Stimulated activated CD8-positive, alpha-beta memory T cell treated with anti-CD3 and anti-CD28 coated beads, Interleukin-7, amount 100 ng/mL, for 48 hours (primary cell): ENCODE measurements around the gene RANBP2.

Source experiments
- DNase-seq, 2 donors: peaks; one replicate each; pipeline ENCODE4 v3.0.0-alpha.2; 2020; ENCODE audit warnings: low read depth in 1 of 2; ENCODE audit errors: extremely low read depth in 1 of 2

RANBP2 gene

DNA sequence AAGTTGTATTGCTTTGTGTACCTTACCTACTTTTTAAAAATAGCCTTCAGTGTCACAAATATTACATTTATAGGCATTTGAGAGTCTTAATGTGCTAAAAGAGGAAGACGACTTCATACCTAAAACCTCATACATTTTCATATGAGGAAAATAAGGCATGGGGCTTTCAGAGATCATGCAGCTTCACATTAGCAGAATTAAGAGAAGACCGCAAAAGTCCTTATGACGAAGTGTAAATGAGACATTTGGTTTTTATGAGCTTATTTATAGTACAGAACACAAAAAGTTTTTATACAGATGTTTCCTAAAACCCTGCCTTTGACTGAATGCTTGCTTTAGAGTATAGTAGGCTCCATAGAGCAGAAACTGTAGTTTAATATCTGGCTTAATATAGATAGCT, 57.2 kb downstream of the RANBP2 start:
- no peak for DNase-seq

DNA sequence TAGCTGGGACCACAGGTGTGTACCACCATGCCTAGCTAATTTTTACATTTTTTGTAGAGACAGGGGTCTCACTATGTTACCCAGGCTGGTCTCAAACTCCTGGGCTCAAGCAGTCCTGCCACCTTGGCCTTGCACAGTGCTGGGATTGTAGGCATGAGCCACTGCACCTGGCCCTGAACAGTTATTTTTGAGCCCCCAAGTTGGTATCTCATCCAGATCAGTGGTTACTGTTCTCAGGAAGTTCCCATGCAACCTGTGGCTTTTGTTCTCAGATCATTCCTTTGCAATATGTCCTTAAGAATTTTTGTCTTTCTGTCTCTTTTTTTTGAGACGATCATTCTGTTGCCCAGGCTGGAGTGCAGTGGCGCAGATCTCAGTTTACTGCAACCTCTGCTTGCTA, 59.6 kb downstream of the RANBP2 start:
- no peak for DNase-seq

DNA sequence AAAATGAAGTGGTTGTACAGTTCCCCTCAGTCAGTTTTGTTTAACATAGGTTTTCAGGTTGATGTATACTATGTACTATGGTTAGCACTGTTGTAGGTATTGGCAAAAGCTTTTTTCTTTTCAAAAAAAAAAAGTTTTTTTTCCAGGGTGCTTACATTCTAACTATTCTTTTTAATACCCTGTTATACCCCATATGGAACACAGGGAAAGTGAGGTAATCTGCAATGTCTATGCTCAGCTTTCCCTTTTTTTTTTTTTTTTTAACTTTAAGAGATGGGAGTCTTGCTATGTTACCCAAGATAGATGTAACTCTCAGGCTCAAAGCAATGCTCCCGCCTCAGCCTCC, 66.7 kb downstream of the RANBP2 start:
- no peak for DNase-seq

DNA sequence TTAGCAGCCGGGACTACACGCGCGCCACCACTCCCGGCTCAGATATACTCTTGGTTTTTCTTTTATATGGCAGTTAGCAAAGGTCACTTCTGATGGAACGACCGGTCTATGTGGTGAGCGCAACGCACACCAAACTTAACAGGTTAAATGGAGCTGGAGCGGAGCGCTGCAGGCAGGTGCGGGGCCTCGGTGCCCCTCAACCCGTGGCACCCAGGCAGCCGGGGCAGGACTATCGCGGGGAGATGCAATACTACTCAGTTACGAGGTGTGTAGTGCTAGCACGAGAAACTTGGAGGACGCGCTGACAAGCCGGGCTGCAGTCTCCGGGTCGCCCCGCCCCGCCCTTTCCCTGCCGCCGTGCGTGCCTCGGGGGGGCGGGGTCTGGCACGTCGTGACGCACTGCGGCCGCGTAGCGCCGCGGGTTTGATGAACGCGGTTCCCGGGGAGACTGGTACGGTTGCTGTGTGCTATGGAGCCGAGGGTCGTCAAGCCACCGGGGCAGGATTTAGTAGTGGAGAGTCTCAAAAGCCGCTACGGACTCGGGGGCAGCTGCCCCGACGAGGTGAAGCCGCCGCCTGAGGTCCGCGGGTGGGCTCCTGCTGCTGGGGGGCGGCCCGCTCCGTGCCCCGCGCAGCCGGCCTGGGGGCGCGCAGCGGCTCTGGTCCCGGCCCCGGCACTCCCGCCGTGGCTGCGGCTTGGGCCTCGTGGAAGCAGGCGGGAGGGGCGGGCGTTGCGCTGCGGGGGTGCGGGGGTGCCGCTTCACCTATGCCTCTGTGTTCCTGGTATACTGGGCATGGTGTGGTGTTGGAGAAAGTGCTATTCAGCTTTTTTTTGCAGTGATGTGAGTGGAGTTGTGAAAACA, 67.3 kb downstream of the RANBP2 start, which contains the start of gene CCDC138:
Gene CCDC138 (plus strand): TSS at position 418 of the 862 bp plus-strand sequence. CDS start 52 bp downstream, at position 470.
- peak; percentile 86 to 88 for DNase-seq

DNA sequence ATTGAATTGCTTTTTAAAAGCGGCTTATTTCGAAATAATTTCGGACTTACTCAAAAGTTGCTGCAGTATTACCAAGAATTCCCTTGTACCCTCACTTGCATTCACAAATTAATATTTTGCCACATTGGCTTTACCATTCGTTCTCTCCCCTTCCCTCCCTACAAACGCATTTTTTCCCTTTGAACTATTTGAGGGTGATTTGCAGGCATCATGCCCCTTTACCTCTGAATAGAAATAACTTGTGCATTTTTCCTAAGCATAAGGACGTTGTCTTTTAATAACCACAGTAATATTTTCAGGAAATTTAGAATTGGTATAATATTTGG, 67.9 kb downstream of the RANBP2 start:
- no peak for DNase-seq

DNA sequence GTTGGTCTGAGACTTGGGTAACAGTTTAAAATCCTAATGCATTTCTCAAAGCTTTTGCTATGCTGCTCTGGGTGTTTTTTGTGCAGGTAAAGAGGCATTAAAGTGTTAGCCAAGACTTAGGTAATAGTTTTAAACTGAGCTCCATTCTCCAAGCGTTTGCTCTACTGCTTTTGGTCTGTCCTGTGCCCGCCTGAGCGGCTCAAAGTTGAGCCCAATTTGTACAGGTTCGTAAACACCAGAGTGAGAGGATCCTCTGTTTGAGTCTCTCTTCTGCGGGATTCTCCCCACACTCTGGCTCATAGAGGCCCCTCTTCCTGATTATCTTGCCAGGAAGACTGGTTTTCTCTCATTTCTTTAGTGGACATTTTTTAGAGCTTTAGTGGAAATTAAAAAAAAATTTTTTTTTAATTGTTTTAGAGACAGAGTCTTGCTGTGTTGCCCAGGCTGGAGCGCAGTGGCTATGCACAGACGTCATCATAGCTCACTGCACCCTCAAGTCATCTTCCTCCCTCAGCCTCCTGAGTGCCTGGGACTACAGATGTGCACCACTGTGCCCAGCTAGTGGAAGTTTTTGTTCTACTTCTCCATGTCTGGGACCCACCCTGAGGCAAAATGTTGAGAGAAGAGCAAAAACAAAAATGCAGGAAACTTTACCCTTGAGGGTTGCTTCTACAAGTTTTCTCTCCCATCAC, 83.9 kb downstream of the RANBP2 start:
- no peak for DNase-seq

DNA sequence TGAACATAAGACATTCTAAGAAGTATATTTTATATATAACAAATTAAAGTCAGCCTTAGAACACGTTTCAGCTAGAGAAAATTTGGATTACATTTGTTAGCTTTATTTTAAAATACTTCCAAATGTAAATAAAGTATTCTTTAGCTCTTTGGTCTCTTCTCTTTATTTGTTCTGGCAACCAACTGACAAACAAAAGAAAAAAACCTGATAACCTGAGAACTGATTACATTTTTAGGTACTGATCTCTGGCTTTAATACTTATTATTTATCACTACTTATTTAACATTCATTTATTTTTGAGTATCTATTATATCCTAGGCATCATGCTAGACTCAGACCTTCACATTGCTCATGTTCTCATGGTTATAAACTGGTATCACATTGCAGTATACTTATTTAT, 85.8 kb downstream of the RANBP2 start:
- DNase-seq = no peak

DNA sequence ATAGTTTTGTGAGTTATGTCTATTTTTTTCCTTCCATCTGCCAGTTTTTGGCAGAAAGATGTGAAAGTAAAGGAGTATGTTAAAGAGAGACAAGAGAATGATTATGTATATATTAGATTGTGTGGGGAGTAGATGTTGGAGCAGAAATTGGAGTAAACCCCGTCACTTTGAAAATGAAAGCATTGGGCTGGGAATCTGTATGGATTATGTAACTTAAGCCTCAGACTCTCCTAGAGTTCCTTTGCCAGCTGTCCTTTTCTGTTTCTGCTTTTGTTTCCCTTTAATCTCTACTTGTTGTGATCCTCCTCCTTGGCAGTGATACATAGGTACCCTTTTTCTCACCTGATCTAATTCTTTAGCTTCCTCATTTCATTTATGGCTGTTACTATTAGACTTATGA, 86.5 kb downstream of the RANBP2 start:
- no peak for DNase-seq

DNA sequence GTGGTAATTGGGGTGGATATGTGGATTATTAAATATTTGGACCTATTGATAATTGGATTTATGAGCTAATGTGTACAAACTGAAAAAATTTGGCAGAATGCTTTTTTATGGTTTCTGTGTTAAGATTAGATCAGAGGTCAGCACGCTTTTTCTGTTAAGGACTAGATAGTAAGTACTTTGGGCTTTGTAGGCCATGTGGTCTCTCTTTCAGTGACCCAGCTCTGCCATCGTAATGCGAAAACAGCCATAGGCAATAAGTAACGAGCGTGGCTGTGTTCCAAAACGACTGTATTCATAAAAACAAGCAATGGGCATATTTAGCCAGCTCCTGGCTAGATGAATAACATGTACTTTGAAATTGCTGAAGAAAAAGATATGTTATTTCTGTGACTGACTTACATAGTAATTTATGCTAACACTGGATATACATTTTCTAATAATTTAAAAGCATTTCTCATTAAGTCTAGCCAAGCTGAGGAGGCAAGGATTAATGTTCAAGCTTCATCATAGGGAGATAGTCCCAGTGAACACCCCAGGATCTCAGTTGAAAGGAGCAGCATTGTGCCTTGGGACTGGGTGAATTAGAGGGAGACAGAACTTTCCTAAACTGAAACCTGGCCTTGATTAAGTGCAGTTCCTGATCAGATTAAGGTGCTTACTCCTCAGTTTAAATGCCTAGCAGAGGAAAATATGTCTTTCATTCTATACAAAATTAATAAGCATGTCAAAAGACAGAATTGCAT, 87.3 kb downstream of the RANBP2 start:
- no peak for DNase-seq

DNA sequence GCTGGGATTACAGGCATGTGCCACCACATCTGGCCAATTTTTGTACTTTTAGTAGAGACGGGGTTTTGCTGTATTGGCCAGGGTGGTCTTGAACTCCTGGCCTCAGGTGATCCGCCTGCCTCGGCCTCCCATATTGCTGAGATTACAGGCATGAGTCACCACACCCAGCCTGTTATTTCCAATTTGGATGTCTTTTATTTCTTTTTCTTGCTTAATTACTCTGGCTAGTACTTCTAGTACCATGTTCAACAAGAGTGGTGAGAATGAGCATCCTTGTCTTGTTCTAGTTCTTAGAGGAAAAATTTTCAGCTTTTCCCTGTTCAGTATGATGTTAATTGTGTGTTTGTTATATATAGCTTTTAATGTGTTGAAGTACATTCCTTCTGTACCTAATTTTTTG, 90.7 kb downstream of the RANBP2 start:
- no peak for DNase-seq

DNA sequence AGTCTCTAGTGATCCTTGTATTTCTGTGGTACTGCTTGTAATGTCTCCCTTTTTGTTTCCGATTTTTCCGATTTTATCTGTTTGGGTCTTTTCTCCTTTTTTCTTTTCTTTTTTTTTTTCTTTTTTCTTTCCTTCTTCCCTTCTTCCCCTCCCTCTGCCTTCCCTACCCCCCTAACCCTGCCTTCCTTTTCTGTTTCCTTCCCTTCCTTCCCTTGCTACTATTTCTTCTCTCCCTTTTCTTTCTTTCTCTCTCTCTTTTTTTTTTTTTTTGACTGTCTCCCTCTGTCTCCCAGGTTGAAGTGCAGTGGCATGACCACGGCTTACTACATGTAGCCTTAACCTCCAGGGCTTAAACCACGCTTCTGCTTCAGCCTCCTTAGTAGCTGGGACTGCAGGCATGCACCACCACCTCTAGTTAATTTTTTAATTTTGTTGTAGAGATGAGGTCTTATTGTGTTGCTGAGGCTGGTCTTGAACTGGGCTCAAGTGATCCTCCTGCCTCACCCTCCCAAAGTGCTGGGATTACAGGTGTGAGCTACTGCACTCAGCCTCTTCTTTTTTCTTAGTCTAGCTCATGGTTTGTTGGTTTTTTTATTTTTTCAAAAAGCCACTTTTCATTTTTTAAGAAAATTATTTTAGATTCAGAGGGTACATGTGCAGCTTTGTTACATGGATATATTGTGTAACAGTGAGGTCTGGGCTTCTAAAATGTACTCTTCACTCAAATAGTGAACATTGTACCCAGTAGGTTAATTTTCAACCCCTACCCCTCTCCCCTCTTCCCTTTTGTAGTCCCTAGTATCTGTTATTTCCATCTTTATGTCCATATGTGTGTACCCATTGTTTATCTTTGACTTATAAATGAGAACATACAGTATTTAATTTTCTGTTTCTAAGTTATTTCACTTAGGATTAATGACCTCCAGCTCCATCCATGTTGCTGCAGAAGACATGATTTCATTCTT, 92.0 kb downstream of the RANBP2 start:
- DNase-seq = no peak

DNA sequence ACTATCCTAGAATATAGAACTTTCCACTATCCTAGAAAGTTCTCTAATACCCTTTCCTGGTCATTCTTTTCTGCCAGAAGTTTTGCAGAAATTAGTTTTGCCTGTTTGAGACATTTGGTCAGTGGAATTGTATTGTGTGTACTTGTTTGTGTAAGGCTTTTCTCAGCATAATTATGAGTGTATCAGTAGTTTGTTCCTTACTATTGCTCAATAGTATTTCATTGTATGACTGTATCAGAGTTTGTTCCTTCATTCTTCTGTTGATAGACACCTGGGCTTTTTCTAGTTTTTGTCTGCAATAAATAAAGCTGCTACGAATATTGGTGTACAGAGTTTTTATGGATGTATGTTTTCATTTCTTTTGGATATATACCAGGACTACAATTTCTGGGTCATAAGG, 94.5 kb downstream of the RANBP2 start:
- DNase-seq = no peak

DNA sequence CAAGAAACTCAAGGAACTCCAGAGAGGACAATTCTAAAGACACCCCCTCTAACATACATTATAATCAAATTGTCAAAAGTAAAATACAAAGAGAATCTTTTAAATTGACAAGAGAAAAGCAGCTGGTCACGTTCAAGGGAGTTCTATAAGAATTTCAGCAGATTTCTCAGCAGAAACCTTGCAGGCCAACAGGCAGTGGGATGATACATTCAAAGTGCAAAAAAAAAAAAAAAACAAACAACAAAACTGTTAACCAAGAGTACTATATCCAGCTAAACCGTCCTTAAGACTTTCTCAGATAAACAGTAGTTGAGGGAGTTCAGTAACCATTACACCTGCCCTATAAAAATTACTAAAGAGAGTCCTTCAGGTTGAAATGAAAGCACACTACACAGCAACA, 101.2 kb downstream of the RANBP2 start:
- DNase-seq = no peak

DNA sequence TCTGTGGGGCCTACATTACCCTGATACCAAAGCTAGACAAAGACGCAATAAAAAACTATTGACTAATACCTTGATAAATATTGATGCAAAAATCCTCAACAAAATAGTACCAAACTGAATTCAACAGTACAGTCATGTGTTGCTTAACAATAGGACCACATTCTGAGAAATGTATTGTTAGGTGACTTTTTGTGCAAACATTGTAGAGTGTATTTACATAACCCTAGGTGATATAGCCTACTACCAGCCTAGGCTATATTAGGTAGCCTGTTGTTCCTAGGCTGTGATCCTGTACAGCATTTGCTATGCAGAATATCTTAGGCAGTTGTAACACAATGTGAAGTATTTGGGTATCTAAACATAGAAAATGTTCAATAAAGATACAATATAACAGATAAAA, 104.0 kb downstream of the RANBP2 start:
- DNase-seq = no peak

DNA sequence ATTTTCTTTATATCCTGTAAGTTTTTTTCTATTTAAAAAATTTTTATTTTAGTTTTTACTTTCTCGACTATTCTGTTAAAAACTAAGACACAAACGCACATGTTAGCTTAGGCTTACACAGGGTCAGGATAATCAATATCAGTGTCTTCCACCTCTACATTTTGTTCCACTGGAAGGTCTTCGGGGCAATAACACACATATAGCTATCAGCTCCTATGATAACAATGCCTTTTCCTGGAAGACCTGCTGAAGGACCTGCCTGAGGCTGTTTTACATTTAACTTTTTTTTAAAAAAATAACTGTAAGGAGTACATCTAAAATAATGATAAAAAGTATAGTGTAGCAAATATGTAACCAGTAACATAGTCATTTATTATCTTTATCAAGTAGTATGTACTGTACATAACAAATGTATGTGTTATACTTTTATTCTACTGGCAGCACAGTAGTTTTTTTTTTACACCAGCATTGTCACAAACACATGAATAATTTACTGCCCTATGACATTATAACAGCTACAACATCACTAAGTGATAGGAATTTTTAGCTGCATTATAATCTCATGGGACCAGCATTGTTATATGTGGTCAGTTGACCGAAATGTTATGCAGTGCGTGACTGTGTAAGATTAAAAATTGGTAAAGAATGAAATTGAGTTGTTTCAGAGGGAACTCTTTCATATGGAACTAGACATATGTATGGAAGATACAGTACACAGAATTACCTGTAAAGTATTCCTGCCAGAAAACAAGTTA, 105.2 kb downstream of the RANBP2 start:
- no peak for DNase-seq

DNA sequence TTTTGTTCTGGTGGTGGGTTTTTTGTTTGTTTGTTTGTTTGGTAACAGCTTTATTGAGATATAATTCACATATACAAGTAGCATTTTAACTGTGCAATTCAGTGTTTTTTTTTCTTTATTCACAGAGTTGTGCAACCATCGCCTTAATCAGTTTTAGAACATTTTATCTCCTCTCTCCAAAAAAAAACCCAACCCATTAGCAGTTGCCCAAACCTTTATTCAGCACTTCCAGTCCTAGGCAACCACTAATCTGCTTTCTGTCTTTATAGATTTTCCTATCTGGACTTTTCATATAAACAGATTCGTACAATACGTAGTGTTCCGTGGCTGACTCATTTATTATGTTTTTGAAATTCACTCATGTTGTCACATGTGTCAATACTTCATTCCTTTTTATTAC, 106.0 kb downstream of the RANBP2 start:
- no peak for DNase-seq

DNA sequence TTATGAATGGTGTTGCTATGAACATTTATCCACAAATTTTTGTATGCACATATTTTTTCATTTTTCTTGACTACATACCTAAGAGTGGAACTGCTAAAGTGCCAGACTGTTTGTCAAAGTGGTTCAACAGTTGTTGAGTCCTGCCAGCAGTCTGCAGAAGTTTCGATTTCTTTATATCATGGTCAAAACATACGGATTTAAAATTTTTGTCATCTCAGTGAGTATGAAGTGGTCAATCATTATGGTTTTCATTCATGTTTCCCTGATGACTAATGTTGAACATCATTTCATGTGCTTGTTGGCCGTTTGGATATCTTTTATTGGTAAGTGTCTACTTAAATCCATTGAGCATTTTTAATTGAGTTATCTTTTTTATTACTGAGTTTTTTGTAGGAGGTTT, 106.5 kb downstream of the RANBP2 start:
- DNase-seq = no peak

DNA sequence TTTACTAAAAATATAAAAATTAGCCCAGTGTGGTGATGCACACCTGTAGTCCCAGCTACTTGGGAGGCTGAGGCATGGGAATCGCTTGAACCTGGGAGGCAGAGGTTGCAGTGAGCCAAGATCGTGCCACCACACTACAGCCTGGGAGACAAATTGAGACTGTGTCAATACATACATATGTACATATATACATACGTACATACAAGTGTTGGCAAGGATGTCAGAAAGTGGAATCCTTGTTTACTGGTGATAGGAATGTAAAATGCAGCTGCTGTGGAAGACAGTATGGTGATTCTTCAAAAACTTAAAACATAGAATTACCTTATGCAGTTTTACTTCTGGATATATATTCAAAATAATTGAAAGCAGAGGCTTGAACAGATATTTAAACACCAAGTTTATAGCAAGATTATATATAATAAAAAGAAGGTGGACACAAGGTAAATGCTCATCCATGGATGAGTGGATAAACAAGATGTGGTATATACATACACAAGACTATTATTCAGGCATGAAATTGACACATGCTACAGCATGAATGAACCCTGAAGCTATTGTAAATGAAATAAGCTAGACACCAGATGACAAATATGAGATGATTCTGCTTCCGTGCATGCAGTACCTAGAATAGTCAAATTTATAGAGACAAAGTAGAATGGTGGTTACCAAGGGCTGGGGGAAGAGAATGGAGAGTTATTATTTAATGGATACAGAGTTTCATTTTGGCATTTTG, 110.5 kb downstream of the RANBP2 start:
- DNase-seq = no peak

DNA sequence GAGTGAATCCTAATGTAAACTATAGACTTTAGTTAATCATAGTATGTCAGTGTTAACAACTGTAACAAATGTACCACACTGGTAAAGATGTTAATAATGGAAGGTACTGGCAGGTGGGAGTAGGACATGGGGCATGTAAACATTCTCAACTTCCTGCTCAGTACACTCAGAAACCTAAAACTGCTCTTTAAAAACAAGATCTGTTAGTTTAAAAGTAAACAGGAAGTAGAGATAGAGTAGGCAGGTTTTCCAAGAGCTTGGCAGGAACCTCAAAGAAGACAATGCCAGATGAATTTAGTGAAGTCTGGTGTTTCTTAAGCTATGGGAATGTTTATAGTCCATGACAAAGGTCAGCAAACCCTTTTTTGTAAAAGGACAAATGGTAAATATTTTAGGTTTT, 113.9 kb downstream of the RANBP2 start:
- no peak for DNase-seq
